ENCODE results near the gene CTSW.

GRCh38 chr11:65866509-65867283 is 12.9 kb upstream of the CTSW start:
- no peak for TF ChIP-seq POLR2A (IDR thresholded peaks at IDR 0.05; ENCODE audit: low read length)
- no peak for TF ChIP-seq GATA1 (IDR thresholded peaks at IDR 0.05; ENCODE audit: low read depth, low read length)

Data from erythroblast (primary cell).